Measurements from ENCODE around the gene IGSF11. TPM values are rescaled to one million over a fixed set of nuclear protein-coding genes. Genes with fewer than 3 reads are reported as not detected.

IGSF11 gene
- total and polyA plus RNA-seq, 9 of the 15 experiments (the other 6 are each of a cell fraction or from before 2014, with no cell fraction given) = 1.2 to 2.8 (median 1.7) TPM

DNA sequence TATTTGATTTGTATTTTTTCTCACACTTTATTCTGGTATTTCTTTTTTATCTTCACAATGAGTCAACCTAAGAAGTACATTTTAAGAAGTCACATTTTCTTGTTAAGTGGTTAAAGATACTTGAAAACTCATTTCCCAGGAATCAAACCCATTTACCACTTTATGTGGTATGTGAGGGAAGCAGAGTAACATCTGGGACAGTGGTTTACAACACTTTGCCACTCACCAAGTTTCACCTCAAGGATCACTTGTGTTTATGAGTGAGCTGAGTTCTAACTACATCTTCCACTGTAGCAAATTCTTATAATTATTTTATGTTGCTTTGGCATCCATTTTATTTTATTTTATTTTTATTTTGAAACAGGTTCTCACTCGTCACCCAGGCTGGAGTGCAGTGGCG lies 53.8 kb downstream of the IGSF11 start:
- Histone ChIP-seq H3K36me3 (ENCODE audit: control insufficient read depth, insufficient read depth, low read length) (no peaks in the 10 kb centered on the region), H3K79me2 (ENCODE audit: control insufficient read depth, insufficient read depth, low read length) (no peaks in the 10 kb centered on the region), H3K27me3 (ENCODE audit: control insufficient read depth in 2 of 2, insufficient read depth in 2 of 2, low read length in 2 of 2) (no peaks in the 10 kb centered on the region), H3K4me2 (ENCODE audit: insufficient read depth, low read length) (no peak overlapping the region), H3K27ac (ENCODE audit: extremely low read depth, low read depth, low read length) (no peak overlapping the region), H3K4me3 (no peak overlapping the region), H3K9me1 (ENCODE audit: control insufficient read depth, insufficient read depth, low read length) (no peaks in the 10 kb centered on the region), H2AFZ (ENCODE audit: low read depth, low read length) (no peak overlapping the region), H3K9ac (ENCODE audit: insufficient read depth in 1 of 2, low read depth in 2 of 2, low read length in 2 of 2) (no peak overlapping the region), H4K20me1 (replicated peaks; ENCODE audit: control insufficient read depth, insufficient read depth, low read length) (no peaks in the 10 kb centered on the region), H3K9me3 (replicated peaks; ENCODE audit: control insufficient read depth, insufficient read depth, low read depth, low read length) (no peaks in the 10 kb centered on the region), H3K4me1 (replicated peaks in 1 of 2; ENCODE audit: control insufficient read depth in 2 of 2, insufficient read depth in 2 of 2, low read length in 2 of 2) (peaks cover 0 to 15% of the 10 kb centered on the region in 2 experiments; a peak in 3 of 5 replicates)
- BruUV-seq (replicated peaks) = no TSS peak
- intact Hi-C loops (cut with micrococcal nuclease) = loop anchor here (5.0 kb wide), 1 partner anchor 94 kb away; no protein-coding TSS in a partner anchor
- CTCF ChIA-PET (ENCODE audit: low intra/inter-chr PET ratio) = no interaction called here
- POLR2A ChIA-PET = no interaction called here
- no peak for TF ChIP-seq PHB2 (IDR thresholded peaks at IDR 0.05; ENCODE audit: low read depth)
- TF ChIP-seq, protein P1, sequence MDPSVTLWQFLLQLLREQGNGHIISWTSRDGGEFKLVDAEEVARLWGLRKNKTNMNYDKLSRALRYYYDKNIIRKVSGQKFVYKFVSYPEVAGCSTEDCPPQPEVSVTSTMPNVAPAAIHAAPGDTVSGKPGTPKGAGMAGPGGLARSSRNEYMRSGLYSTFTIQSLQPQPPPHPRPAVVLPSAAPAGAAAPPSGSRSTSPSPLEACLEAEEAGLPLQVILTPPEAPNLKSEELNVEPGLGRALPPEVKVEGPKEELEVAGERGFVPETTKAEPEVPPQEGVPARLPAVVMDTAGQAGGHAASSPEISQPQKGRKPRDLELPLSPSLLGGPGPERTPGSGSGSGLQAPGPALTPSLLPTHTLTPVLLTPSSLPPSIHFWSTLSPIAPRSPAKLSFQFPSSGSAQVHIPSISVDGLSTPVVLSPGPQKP (CRISPR knock-in tag; IDR thresholded peaks at IDR 0.05) = no peak
- no peak for TF ChIP-seq HDAC3 (IDR thresholded peaks at IDR 0.05; ENCODE audit: borderline replicate concordance, partially characterized antibody)
- no peak for TF ChIP-seq KAT8 (IDR thresholded peaks at IDR 0.05; ENCODE audit: low read depth)
- no peak for TF ChIP-seq TAL1 (IDR thresholded peaks at IDR 0.05)
- TF ChIP-seq MEIS2 (IDR thresholded peaks at IDR 0.05; ENCODE audit: partially characterized antibody) = no peak
- no peak for TF ChIP-seq SMC3 (conservative IDR thresholded peaks at IDR 0.05; ENCODE audit: insufficient read depth, low read depth, low read length)
- no peak for TF ChIP-seq HIVEP1 (CRISPR knock-in tag; IDR thresholded peaks at IDR 0.05)
- TF ChIP-seq ARNT (IDR thresholded peaks at IDR 0.05) = no peak
- TF ChIP-seq TFAM (CRISPR knock-in tag; conservative IDR thresholded peaks at IDR 0.05) = no peak
- FAIRE-seq = no peak
- ATAC-seq = no peak
- WGBS (ENCODE audit: insufficient coverage, low coverage, missing lambda C conversion rate) = 80% methylated on average over 1 of the region's 2 CpGs
- in situ Hi-C loops (cut with MboI) = no loop called here
- DNase-seq (ENCODE audit: extremely low read depth in 1 of 4, low spot score in 3 of 4) = no peak
